Endodermal cell (in vitro differentiated cells): ENCODE measurements around the gene COL13A1. TPM values are rescaled to one million over a fixed set of nuclear protein-coding genes. Genes with fewer than 3 reads are reported as not detected.
A peak's percentile ranks its signal among the peaks of the same experiment; 100 is the strongest.

ENCODE experiments used
- DNase-seq: peaks from one replicate; pipeline ENCODE4 v3.0.0-alpha.2; 2017
- H3K27ac ChIP-seq: 2 replicates; pipeline ENCODE4 v1.5.1; 2013; ENCODE audit warnings: mild to moderate bottlenecking, low read depth, low read length, moderate library complexity
- H3K27me3 ChIP-seq: 2 replicates; pipeline ENCODE4 v1.6.1; 2013; ENCODE audit warnings: mild to moderate bottlenecking, low read length, moderate library complexity; ENCODE audit not compliant: insufficient read depth, control insufficient read depth, poor library complexity, severe bottlenecking
- H3K36me3 ChIP-seq: 2 replicates; pipeline ENCODE4 v1.7.0; 2013; ENCODE audit warnings: mild to moderate bottlenecking, low read length, moderate library complexity; ENCODE audit not compliant: control insufficient read depth, insufficient read depth
- H3K4me1 ChIP-seq: one replicate; pipeline ENCODE4 v1.7.0; 2013; ENCODE audit warnings: low read length; ENCODE audit not compliant: control insufficient read depth, insufficient read depth
- H3K4me3 ChIP-seq: 2 replicates; pipeline ENCODE4 v1.5.1; 2013; ENCODE audit warnings: mild to moderate bottlenecking, low read length, moderate library complexity
- H3K9ac ChIP-seq: 2 replicates; pipeline ENCODE4 v1.6.1; 2013; ENCODE audit warnings: mild to moderate bottlenecking, low read length, moderate library complexity; ENCODE audit not compliant: poor library complexity, severe bottlenecking; ENCODE audit errors: extremely low read depth
- H3K9me3 ChIP-seq: 2 replicates; pipeline ENCODE4 v1.6.1; 2013; ENCODE audit warnings: mild to moderate bottlenecking, low read length, moderate library complexity; ENCODE audit not compliant: control insufficient read depth
- H3K27ac Mint-ChIP-seq: 2 replicates; pipeline ENCODE4 v1.8.0; 2020; ENCODE audit warnings: mixed read lengths
- H3K27me3 Mint-ChIP-seq: 2 replicates; pipeline ENCODE4 v1.8.0; 2021; ENCODE audit warnings: mild to moderate bottlenecking, mixed read lengths; ENCODE audit not compliant: insufficient read depth
- H3K36me3 Mint-ChIP-seq: 2 replicates; pipeline ENCODE4 v1.8.0; 2020; ENCODE audit warnings: low read depth, mixed read lengths
- H3K4me1 Mint-ChIP-seq: 2 replicates; pipeline ENCODE4 v1.8.0; 2020; ENCODE audit warnings: mixed read lengths
- H3K4me3 Mint-ChIP-seq: 2 replicates; pipeline ENCODE4 v1.8.0; 2020; ENCODE audit warnings: mild to moderate bottlenecking, moderate library complexity, mixed read lengths
- H3K9me3 Mint-ChIP-seq: 2 replicates; pipeline ENCODE4 v1.8.0; 2020; ENCODE audit warnings: mild to moderate bottlenecking, mixed read lengths
- CTCF ChIP-seq: fragments of 200-600 bp; sonication (generic); conservative IDR thresholded peaks from 2 replicates; pipeline ENCODE4 v1.5.0; 2021; ENCODE audit warnings: antibody characterized with exemption, mild to moderate bottlenecking
- WGBS, 2 experiments: methylation state at CpG; one replicate each; pipeline versions ENCODE4 v1.1.5 to v1.1.7; 2013; ENCODE audit warnings: missing lambda C conversion rate in 2 of 2, mixed read lengths in 1 of 2; ENCODE audit not compliant: insufficient coverage in 1 of 2, insufficient read length in 1 of 2; 5-methylcytosine and 5-hydroxymethylcytosine counted together
- total RNA-seq, 2 donors: library from RNA; stranded (reverse); fragmentation: NEBNext Ultra II Directional in 1 of 2; extraction: Animal tissue kit (Norgen Biotek cat#: 25700) in 1 of 2; gene quantifications; 2 replicates in 1 of 2; 3 replicates in 1 of 2; pipeline ENCODE4 v1.2.1, GENCODE V29; 2021

Gene COL13A1
- total RNA-seq, 2 donors from 2014 or later = 15.9 to 20.7 TPM

DNA sequence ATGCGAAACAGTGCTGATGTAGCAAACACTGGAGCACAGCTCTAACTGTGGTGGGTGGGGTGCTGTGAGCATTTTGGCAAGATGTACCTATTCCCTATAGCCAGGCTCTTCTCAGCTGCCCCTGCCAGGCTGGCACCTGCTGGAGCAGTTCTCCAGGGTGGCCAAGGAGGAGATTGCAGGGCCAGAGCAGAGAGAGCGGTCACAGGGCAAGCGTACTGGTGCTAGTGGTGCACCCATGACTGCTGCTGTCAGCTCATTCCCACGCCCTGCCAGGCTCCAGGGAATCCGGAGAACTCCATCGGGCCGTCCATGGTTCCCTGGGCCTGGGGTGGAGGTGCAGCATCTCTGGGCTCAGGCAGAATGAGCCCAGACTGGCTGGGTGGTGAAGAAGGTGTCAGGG lies 2.1 kb downstream of the COL13A1 start:
- Histone ChIP-seq H3K27me3 (peaks cover 12% of the 10 kb centered on the region), H3K9ac (no peak overlapping the region), H3K4me1 (peaks cover 4% of the 10 kb centered on the region), H3K27ac (no peak overlapping the region), H3K9me3 (no peaks in the 10 kb centered on the region), H3K36me3 (no peaks in the 10 kb centered on the region), H3K4me3 (no peak overlapping the region)
- H3K36me3 Mint-ChIP-seq = no peaks in the 10 kb centered on the region
- 91 to 94% methylated on average over 7 of the region's 7 CpGs for WGBS, 2 experiments
- H3K4me3 Mint-ChIP-seq = peak overlapping the region; percentile 74
- DNase-seq = no peak
- no peak overlapping the region for H3K27ac Mint-ChIP-seq
- TF ChIP-seq CTCF = no peak
- H3K27me3 Mint-ChIP-seq = peaks cover 23% of the 10 kb centered on the region
- H3K4me1 Mint-ChIP-seq = peaks cover 38% of the 10 kb centered on the region
- H3K9me3 Mint-ChIP-seq = no peaks in the 10 kb centered on the region

GRCh38 chr10:69804775-69805174 lies 3.1 kb downstream of the COL13A1 start:
- H3K4me3 Mint-ChIP-seq = no peak overlapping the region
- Histone ChIP-seq H3K27ac (no peak overlapping the region), H3K27me3 (peaks cover 12% of the 10 kb centered on the region), H3K4me1 (peaks cover 3% of the 10 kb centered on the region), H3K9me3 (no peaks in the 10 kb centered on the region), H3K36me3 (no peaks in the 10 kb centered on the region), H3K9ac (no peak overlapping the region), H3K4me3 (no peak overlapping the region)
- WGBS, 2 experiments = 95 to 96% methylated on average over 5 to 6 of the region's 6 CpGs
- DNase-seq = no peak
- no peaks in the 10 kb centered on the region for H3K36me3 Mint-ChIP-seq
- no peak overlapping the region for H3K27ac Mint-ChIP-seq
- peaks cover 20% of the 10 kb centered on the region for H3K27me3 Mint-ChIP-seq
- TF ChIP-seq CTCF = no peak
- peaks cover 38% of the 10 kb centered on the region for H3K4me1 Mint-ChIP-seq
- H3K9me3 Mint-ChIP-seq = no peaks in the 10 kb centered on the region

- H3K27me3 ChIP-seq = peaks cover 12% of the 10 kb centered on the region
- H3K9me3 ChIP-seq = no peaks in the 10 kb centered on the region
- H3K36me3 ChIP-seq = no peaks in the 10 kb centered on the region
- no peak overlapping the region for H3K9ac ChIP-seq
- WGBS, 2 experiments = 96 to 100% methylated on average over 1 to 2 of the region's 2 CpGs
- H3K27ac ChIP-seq = no peak overlapping the region
- no peak for TF ChIP-seq CTCF
- Mint-ChIP-seq H3K4me3 (no peak overlapping the region), H3K36me3 (no peaks in the 10 kb centered on the region), H3K27ac (no peak overlapping the region), H3K27me3 (peaks cover 20% of the 10 kb centered on the region), H3K9me3 (no peaks in the 10 kb centered on the region), H3K4me1 (peaks cover 24% of the 10 kb centered on the region)
- no peak for DNase-seq
- no peak overlapping the region for H3K4me3 ChIP-seq
- H3K4me1 ChIP-seq = no peaks in the 10 kb centered on the region
These were observed 5.4 kb downstream of the COL13A1 start for GRCh38 chr10:69807122-69807521.
